ENCODE results near the gene SERPINB1.

SERPINB1 gene

GRCh38 chr6:2870046-2870636 is 28.5 kb upstream of the SERPINB1 start:
- H3K9me3 ChIP-seq: no peaks in the 10 kb centered on the region
- no peaks in the 10 kb centered on the region for H3K36me3 ChIP-seq
- TF ChIP-seq, protein P1, sequence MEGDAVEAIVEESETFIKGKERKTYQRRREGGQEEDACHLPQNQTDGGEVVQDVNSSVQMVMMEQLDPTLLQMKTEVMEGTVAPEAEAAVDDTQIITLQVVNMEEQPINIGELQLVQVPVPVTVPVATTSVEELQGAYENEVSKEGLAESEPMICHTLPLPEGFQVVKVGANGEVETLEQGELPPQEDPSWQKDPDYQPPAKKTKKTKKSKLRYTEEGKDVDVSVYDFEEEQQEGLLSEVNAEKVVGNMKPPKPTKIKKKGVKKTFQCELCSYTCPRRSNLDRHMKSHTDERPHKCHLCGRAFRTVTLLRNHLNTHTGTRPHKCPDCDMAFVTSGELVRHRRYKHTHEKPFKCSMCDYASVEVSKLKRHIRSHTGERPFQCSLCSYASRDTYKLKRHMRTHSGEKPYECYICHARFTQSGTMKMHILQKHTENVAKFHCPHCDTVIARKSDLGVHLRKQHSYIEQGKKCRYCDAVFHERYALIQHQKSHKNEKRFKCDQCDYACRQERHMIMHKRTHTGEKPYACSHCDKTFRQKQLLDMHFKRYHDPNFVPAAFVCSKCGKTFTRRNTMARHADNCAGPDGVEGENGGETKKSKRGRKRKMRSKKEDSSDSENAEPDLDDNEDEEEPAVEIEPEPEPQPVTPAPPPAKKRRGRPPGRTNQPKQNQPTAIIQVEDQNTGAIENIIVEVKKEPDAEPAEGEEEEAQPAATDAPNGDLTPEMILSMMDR (IDR thresholded peaks at IDR 0.05): no peak
- intact Hi-C loops (cut with DNase I; ENCODE audit: low total_unique reads): no loop called here
- H3K27ac ChIP-seq: no peak overlapping the region
- H3K4me1 ChIP-seq: peaks cover 0 to 4% (median 2%) of the 10 kb centered on the region in 4 donors
- H3K27me3 ChIP-seq: no peaks in the 10 kb centered on the region
- no peak overlapping the region for H3K4me3 ChIP-seq
- DNase-seq: no peak

DNA sequence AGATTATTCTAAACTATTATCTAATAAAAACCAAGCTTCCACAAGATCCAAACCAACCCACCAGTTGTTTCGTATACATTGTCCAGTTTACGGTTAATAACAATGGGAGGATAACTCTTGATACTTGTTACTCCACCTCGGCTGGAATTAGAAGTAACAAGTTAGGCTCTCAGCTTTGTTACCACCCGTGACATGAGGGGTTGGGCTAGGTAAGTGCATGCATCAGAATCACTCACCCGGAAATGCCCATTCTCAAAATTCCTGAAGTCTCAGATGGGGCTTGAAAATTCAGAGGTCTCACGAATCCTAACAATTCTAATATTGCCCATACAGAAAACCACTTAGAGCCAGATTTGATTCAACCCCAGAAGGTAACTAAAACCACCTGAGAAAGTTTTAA is 27.0 kb upstream of the SERPINB1 start:
- TF ChIP-seq, protein P1 (IDR thresholded peaks at IDR 0.05): no peak

GRCh38 chr6:2866171-2866846 is 24.6 kb upstream of the SERPINB1 start:
- no peaks in the 10 kb centered on the region for H3K27me3 ChIP-seq
- DNase-seq: no peak
- TF ChIP-seq, protein P1 (IDR thresholded peaks at IDR 0.05): no peak
- intact Hi-C loops (cut with DNase I; ENCODE audit: low total_unique reads): no loop called here
- H3K4me3 ChIP-seq: no peak overlapping the region
- no peak overlapping the region for H3K27ac ChIP-seq
- no peaks in the 10 kb centered on the region for H3K36me3 ChIP-seq
- H3K4me1 ChIP-seq: no peaks in the 10 kb centered on the region
- no peaks in the 10 kb centered on the region for H3K9me3 ChIP-seq

More for the DNA sequence above, 27.0 kb upstream of the SERPINB1 start:
- H3K9me3 ChIP-seq: no peaks in the 10 kb centered on the region
- no peaks in the 10 kb centered on the region for H3K27me3 ChIP-seq
- H3K36me3 ChIP-seq: no peaks in the 10 kb centered on the region
- H3K4me3 ChIP-seq: no peak overlapping the region
- intact Hi-C loops (cut with DNase I; ENCODE audit: low total_unique reads): no loop called here
- no peak for DNase-seq
- no peaks in the 10 kb centered on the region for H3K4me1 ChIP-seq
- no peak overlapping the region for H3K27ac ChIP-seq

- H3K36me3 ChIP-seq: no peaks in the 10 kb centered on the region
- H3K27ac ChIP-seq: no peak overlapping the region
- TF ChIP-seq, protein P1 (IDR thresholded peaks at IDR 0.05): no peak
- DNase-seq: no peak
- intact Hi-C loops (cut with DNase I; ENCODE audit: low total_unique reads): no loop called here
- H3K4me1 ChIP-seq: no peaks in the 10 kb centered on the region
- H3K9me3 ChIP-seq: no peaks in the 10 kb centered on the region
- H3K4me3 ChIP-seq: no peak overlapping the region
- H3K27me3 ChIP-seq: no peaks in the 10 kb centered on the region
These were observed 24.1 kb upstream of the SERPINB1 start for GRCh38 chr6:2865694-2866151.

DNA sequence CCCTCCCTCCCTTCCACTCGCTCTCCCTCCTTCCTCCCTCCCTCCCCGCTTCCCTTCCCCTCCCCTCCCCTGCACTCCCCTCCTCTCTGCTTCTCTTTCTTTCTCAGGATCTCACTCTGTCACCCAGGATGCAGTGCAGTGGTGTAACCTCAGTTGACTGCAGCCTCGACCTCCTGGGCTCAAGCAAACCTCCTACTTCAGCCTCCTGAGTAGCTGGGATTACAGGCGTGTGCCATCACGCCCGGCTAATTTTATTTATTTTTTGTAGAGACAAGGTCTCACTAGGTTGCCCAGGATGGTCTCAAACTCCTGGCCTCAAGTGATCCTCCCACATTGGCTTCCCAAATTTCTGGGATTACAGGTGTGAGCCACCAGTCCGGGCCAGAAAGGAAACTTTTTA is 23.6 kb upstream of the SERPINB1 start:
- Histone ChIP-seq H3K36me3 (no peaks in the 10 kb centered on the region), H3K9me3 (no peaks in the 10 kb centered on the region), H3K27me3 (no peaks in the 10 kb centered on the region), H3K4me1 (no peaks in the 10 kb centered on the region), H3K27ac (no peak overlapping the region), H3K4me3 (no peak overlapping the region)
- TF ChIP-seq, protein P1 (IDR thresholded peaks at IDR 0.05): no peak
- no peak for DNase-seq
- intact Hi-C loops (cut with DNase I; ENCODE audit: low total_unique reads): no loop called here
